ENCODE results near the gene PANX3. TPM values are rescaled to one million over a fixed set of nuclear protein-coding genes. Genes with fewer than 3 reads are reported as not detected.

Gene PANX3
- polyA plus RNA-seq, 1 donor (not counting 4 experiments of a cell fraction or from before 2014, with no cell fraction given), result not detected

GRCh38 chr11:124627546-124627945 is 16.3 kb downstream of the PANX3 start:
- FAIRE-seq (no peak), DNase-seq (ENCODE audit: low read depth, low spot score) (no peak)
- Histone ChIP-seq H3K9me1 (ENCODE audit: control insufficient read depth, extremely low read depth, insufficient read depth, low read length) (no peaks in the 10 kb centered on the region), H3K4me1 (ENCODE audit: control insufficient read depth, extremely low read depth, insufficient read depth, low read length) (peaks cover 6% of the 10 kb centered on the region), H3K4me2 (ENCODE audit: control insufficient read depth, extremely low read depth, insufficient read depth, low read depth, low read length) (no peak overlapping the region), H3K9ac (ENCODE audit: control insufficient read depth, extremely low read depth, insufficient read depth, low read length) (no peak overlapping the region), H3K9me3 (ENCODE audit: control insufficient read depth, low read depth, low read length) (no peaks in the 10 kb centered on the region), H2AFZ (ENCODE audit: control insufficient read depth, low read length) (no peak overlapping the region), H3K36me3 (ENCODE audit: control insufficient read depth in 2 of 2, extremely low read depth in 1 of 2, insufficient read depth in 2 of 2, low read length in 2 of 2) (peaks cover 26 to 31% of the 10 kb centered on the region in 2 experiments), H3K27me3 (ENCODE audit: control insufficient read depth, extremely low read depth, insufficient read depth, low read length) (no peaks in the 10 kb centered on the region), H4K20me1 (ENCODE audit: control insufficient read depth, extremely low read depth, insufficient read depth, low read length) (no peaks in the 10 kb centered on the region), H3K79me2 (ENCODE audit: control insufficient read depth, insufficient read depth, low read length) (peaks cover 30% of the 10 kb centered on the region), H3K27ac (ENCODE audit: control insufficient read depth, insufficient read depth, low read length) (no peak overlapping the region), H3K4me3 (ENCODE audit: control insufficient read depth in 2 of 3, extremely low read depth in 1 of 3, insufficient read depth in 2 of 3, low read depth in 1 of 3, low read length in 3 of 3) (no peak overlapping the region)
- TF ChIP-seq EZH2 (IDR thresholded peaks at IDR 0.05; ENCODE audit: low read length) (no peak), CTCF (optimal IDR thresholded peaks at IDR 0.05 in 1 of 3, IDR thresholded peaks at IDR 0.05 in 1 of 3, conservative IDR thresholded peaks at IDR 0.05 in 1 of 3; ENCODE audit: extremely low read depth in 1 of 3, insufficient read depth in 2 of 3, low read length in 3 of 3) (no peak)
- dilution Hi-C loops (cut with MboI; ENCODE audit: extremely low pct_ligation_motif_present, low sequenced_read_pairs), result no loop called here

GRCh38 chr11:124629961-124630360 is 18.7 kb downstream of the PANX3 start:
- FAIRE-seq (no peak), DNase-seq (ENCODE audit: low read depth, low spot score) (no peak)
- H3K9me1 ChIP-seq (ENCODE audit: control insufficient read depth, extremely low read depth, insufficient read depth, low read length), result no peaks in the 10 kb centered on the region
- no peak overlapping the region for H3K27ac ChIP-seq (ENCODE audit: control insufficient read depth, insufficient read depth, low read length)
- no peaks in the 10 kb centered on the region for H4K20me1 ChIP-seq (ENCODE audit: control insufficient read depth, extremely low read depth, insufficient read depth, low read length)
- no peak overlapping the region for H3K4me2 ChIP-seq (ENCODE audit: control insufficient read depth, extremely low read depth, insufficient read depth, low read depth, low read length)
- H3K4me1 ChIP-seq (ENCODE audit: control insufficient read depth, extremely low read depth, insufficient read depth, low read length), result no peaks in the 10 kb centered on the region
- H3K36me3 ChIP-seq (ENCODE audit: control insufficient read depth in 2 of 2, extremely low read depth in 1 of 2, insufficient read depth in 2 of 2, low read length in 2 of 2), result peaks cover 30 to 36% of the 10 kb centered on the region in 2 experiments
- no peak overlapping the region for H3K9ac ChIP-seq (ENCODE audit: control insufficient read depth, extremely low read depth, insufficient read depth, low read length)
- H2AFZ ChIP-seq (ENCODE audit: control insufficient read depth, low read length), result no peak overlapping the region
- H3K4me3 ChIP-seq (ENCODE audit: control insufficient read depth in 2 of 3, extremely low read depth in 1 of 3, insufficient read depth in 2 of 3, low read depth in 1 of 3, low read length in 3 of 3), result no peak overlapping the region
- H3K27me3 ChIP-seq (ENCODE audit: control insufficient read depth, extremely low read depth, insufficient read depth, low read length), result no peaks in the 10 kb centered on the region
- H3K79me2 ChIP-seq (ENCODE audit: control insufficient read depth, insufficient read depth, low read length), result peaks cover 11% of the 10 kb centered on the region
- TF ChIP-seq EZH2 (IDR thresholded peaks at IDR 0.05; ENCODE audit: low read length) (no peak), CTCF (optimal IDR thresholded peaks at IDR 0.05 in 1 of 3, IDR thresholded peaks at IDR 0.05 in 1 of 3, conservative IDR thresholded peaks at IDR 0.05 in 1 of 3; ENCODE audit: extremely low read depth in 1 of 3, insufficient read depth in 2 of 3, low read length in 3 of 3) (no peak)
- H3K9me3 ChIP-seq (ENCODE audit: control insufficient read depth, low read depth, low read length), result no peaks in the 10 kb centered on the region
- dilution Hi-C loops (cut with MboI; ENCODE audit: extremely low pct_ligation_motif_present, low sequenced_read_pairs), result no loop called here
